Sigmoid colon (tissue), 7 donors: ENCODE data around the gene SPACA7. TPM values are rescaled to one million over a fixed set of nuclear protein-coding genes. Genes with fewer than 3 reads are reported as not detected.

Experiments used
- DNase-seq: peaks from one replicate; pipeline ENCODE4 v3.0.0-alpha.2; 2019
- H3K27ac ChIP-seq, 4 donors: fragments of 200-600 bp; sonication (generic); one replicate each; pipeline ENCODE4 v1.5.1; 2016 to 2019; ENCODE audit warnings: mild to moderate bottlenecking in 1 of 4
- H3K27me3 ChIP-seq, 3 donors: fragments of 200-600 bp; sonication (generic); one replicate each; pipeline ENCODE4 v1.5.1; 2019; ENCODE audit warnings: mild to moderate bottlenecking in 1 of 3
- H3K36me3 ChIP-seq, 4 donors: fragments of 200-600 bp; sonication (generic); one replicate each; pipeline ENCODE4 v1.5.1; 2016 to 2019
- H3K4me1 ChIP-seq, 4 donors: fragments of 200-600 bp; sonication (generic); one replicate each; pipeline ENCODE4 v1.5.1; 2017 to 2019
- H3K4me3 ChIP-seq, 4 donors: fragments of 200-600 bp; sonication (generic); one replicate each; pipeline ENCODE4 v1.5.1; 2017 to 2019; ENCODE audit warnings: mild to moderate bottlenecking in 2 of 4, moderate library complexity in 1 of 4
- H3K9me3 ChIP-seq, 4 donors: fragments of 200-600 bp in 3 of 4; sonication (generic) in 3 of 4; one replicate each; pipeline versions ENCODE4 v1.5.1 to v1.6.1; 2013 to 2019
- EP300 ChIP-seq, 4 donors: sonication (generic); formaldehyde crosslinking; IDR thresholded peaks; one replicate each; pipeline ENCODE4 v1.6.1; 2017; ENCODE audit warnings: antibody characterized with exemption in 4 of 4
- POLR2A ChIP-seq, 2 donors: fragments of 450-650 bp; IDR thresholded peaks; one replicate each; pipeline ENCODE4 v1.6.1; 2016; ENCODE audit warnings: antibody characterized with exemption in 2 of 2, mild to moderate bottlenecking in 2 of 2, moderate library complexity in 2 of 2
- POLR2AphosphoS5 ChIP-seq, 4 donors: sonication (generic); formaldehyde crosslinking; IDR thresholded peaks; one replicate each; pipeline ENCODE4 v1.6.1; 2017; ENCODE audit warnings: antibody characterized with exemption in 4 of 4
- WGBS, 2 donors: extraction: QIAGEN DNeasy Blood & Tissue Kit; methylation state at CpG; one replicate each; pipeline ENCODE4 v1.1.7; 2013; 5-methylcytosine and 5-hydroxymethylcytosine counted together
- intact Hi-C: fragments of 100-400 bp; cut with DNase I; formaldehyde crosslinking; loops from one replicate; pipeline ENCODE4 v1.15.1; 2023
- polyA plus RNA-seq, 3 donors: library from polyadenylated mRNA; stranded (reverse); fragments of 200-250 nt; gene quantifications; one replicate each; pipeline ENCODE4 v1.2.3, GENCODE V29; 2013
- total RNA-seq, 4 donors: library from RNA; depleted of rRNA; stranded (reverse); fragments of >200 nt; gene quantifications; one replicate each; pipeline ENCODE4 v1.1.0, GENCODE V29; 2016
- TF ChIP-seq, protein P1 (sequence below), 4 experiments: fragments of 450-650 bp in 3 of 4; fragments of 200-600 bp in 1 of 4; IDR thresholded peaks; one replicate each; pipeline ENCODE4 v1.5.1; 2016 to 2019; ENCODE audit warnings: antibody characterized with exemption in 4 of 4, mild to moderate bottlenecking in 3 of 4, moderate library complexity in 2 of 4
- donor health status: healthy with polysubstance abuse.
- donor health status: Bipolar disorder and iron deficiency.
- donor health status: healthy.

Gene SPACA7, protein sequence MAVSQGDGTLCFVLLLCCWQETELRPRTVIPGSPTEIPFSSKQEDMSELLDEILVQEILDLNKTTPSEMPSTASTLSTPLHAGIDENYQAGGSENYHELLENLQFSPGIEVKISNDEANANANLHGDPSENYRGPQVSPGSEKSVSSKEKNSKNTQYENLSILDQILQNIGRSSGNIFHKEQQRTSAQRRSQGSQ
- total RNA-seq (not detected), polyA plus RNA-seq (not detected)

DNA sequence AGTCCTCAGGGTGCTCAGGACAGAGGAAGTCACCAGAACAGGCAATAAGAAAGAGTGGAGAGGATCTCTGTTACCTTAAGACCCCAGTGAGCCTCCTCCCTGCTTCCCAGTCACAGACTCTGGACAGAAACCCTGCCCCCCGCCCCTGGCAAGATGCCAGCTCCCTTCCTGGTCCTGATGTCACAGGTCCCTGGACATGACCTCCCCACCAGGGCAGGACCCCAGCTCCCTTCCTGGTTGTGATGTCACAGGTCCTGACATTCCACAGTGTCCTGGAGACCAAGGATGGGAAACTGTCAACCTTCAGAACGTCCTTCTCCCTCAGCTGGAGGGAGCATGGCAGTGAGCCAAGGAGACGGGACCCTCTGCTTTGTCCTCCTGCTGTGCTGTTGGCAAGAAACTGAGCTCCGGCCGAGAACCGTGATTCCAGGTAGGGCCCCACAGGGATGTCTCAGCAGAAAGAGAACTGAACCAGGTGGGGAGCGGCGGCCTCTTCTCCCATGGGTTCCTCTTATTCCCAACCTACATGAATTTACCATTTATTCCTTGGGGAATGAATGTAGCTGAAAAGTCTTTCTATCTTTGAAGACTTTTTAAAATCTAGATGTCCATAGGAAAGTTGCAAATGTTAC lies at the start of gene SPACA7:
Gene SPACA7 (plus strand): TSS at position 306 of the 632 bp plus-strand sequence. CDS start 31 bp downstream, at position 337.
- Histone ChIP-seq H3K9me3 (peaks cover 0 to 3% (median 0%) of the 10 kb centered on the region in 4 donors), H3K27me3 (no peaks in the 10 kb centered on the region), H3K4me1 (no peaks in the 10 kb centered on the region), H3K36me3 (no peaks in the 10 kb centered on the region), H3K4me3 (no peak within 1 kb of the TSS), H3K27ac (no peak within 1 kb of the TSS)
- intact Hi-C loops, result no loop called here
- no peak for DNase-seq
- 80 to 84% methylated on average over 8 of the region's 8 CpGs for WGBS, 2 donors
- TF ChIP-seq, protein P1, sequence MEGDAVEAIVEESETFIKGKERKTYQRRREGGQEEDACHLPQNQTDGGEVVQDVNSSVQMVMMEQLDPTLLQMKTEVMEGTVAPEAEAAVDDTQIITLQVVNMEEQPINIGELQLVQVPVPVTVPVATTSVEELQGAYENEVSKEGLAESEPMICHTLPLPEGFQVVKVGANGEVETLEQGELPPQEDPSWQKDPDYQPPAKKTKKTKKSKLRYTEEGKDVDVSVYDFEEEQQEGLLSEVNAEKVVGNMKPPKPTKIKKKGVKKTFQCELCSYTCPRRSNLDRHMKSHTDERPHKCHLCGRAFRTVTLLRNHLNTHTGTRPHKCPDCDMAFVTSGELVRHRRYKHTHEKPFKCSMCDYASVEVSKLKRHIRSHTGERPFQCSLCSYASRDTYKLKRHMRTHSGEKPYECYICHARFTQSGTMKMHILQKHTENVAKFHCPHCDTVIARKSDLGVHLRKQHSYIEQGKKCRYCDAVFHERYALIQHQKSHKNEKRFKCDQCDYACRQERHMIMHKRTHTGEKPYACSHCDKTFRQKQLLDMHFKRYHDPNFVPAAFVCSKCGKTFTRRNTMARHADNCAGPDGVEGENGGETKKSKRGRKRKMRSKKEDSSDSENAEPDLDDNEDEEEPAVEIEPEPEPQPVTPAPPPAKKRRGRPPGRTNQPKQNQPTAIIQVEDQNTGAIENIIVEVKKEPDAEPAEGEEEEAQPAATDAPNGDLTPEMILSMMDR (IDR thresholded peaks at IDR 0.05), result no peak
- no peak for TF ChIP-seq POLR2AphosphoS5 (IDR thresholded peaks at IDR 0.05)
- no peak for TF ChIP-seq POLR2A (IDR thresholded peaks at IDR 0.05)
- no peak for TF ChIP-seq EP300 (IDR thresholded peaks at IDR 0.05)

DNA sequence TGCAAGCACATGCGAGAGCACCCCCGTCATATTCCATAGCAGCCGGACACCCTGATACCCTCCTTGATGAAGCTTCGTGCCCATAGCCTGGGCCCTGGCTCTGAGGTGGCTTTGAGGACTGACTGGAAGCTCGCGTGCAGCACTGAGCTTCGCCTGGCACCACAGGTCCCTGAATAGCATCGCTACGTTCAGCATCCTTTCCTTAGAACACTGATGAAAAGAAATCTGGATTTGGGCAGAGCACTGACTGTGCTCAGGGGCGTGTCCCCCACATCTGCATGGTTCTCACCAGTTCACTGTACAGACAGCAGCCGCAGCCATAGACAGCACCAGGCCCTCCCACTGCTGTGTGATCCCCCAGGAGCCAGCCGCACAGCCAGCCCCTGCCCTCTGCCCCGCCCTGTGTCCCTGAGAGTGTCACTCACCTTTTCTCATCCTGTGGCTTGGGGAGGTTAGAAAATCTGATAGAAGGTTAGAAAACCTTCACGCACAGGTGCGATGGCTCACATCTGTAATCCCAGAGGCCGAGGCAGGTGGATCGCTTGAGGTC lies 49.3 kb upstream of the SPACA7 start:
- intact Hi-C loops, result no loop called here
- no peak for DNase-seq
- Histone ChIP-seq H3K36me3 (no peaks in the 10 kb centered on the region), H3K4me3 (no peak overlapping the region), H3K27ac (no peak overlapping the region), H3K9me3 (no peaks in the 10 kb centered on the region), H3K27me3 (peaks cover 5 to 18% (median 14%) of the 10 kb centered on the region in 3 donors), H3K4me1 (peaks cover 0 to 24% (median 17%) of the 10 kb centered on the region in 4 donors)
- TF ChIP-seq POLR2AphosphoS5 (IDR thresholded peaks at IDR 0.05), result no peak
- TF ChIP-seq POLR2A (IDR thresholded peaks at IDR 0.05), result no peak
- TF ChIP-seq, protein P1 (IDR thresholded peaks at IDR 0.05), result no peak
- TF ChIP-seq EP300 (IDR thresholded peaks at IDR 0.05), result no peak
- WGBS, 2 donors, result 75 to 84% methylated on average over 17 of the region's 17 CpGs

DNA sequence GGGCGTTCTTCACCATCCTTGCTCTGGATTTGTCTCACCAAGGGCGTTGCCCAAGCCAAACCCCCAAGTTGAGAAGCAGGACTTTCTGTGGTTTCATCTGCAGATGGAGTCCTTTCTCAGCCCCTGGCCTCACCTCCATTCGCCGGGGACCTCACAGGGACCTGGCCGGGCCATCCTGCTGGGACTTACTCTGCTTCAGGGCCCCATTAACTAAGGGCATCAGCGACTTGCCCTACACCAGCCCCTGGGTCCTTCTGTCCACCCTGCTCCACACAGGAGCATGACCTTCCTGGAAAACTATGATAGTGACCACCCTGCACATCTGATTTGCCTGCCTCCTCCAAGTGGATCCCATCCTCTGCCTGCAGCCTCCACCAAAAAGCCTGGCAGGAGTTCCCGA lies 47.2 kb upstream of the SPACA7 start:
- H3K27ac ChIP-seq, result no peak overlapping the region
- peaks cover 8 to 37% (median 29%) of the 10 kb centered on the region in 3 donors for H3K27me3 ChIP-seq
- no peak overlapping the region for H3K4me3 ChIP-seq
- 80 to 87% methylated on average over 7 of the region's 7 CpGs for WGBS, 2 donors
- DNase-seq, result no peak
- H3K4me1 ChIP-seq, result peaks cover 0 to 24% (median 17%) of the 10 kb centered on the region in 4 donors
- no peaks in the 10 kb centered on the region for H3K9me3 ChIP-seq
- H3K36me3 ChIP-seq, result no peaks in the 10 kb centered on the region
- intact Hi-C loops, result no loop called here
- TF ChIP-seq EP300 (IDR thresholded peaks at IDR 0.05), result no peak

DNA sequence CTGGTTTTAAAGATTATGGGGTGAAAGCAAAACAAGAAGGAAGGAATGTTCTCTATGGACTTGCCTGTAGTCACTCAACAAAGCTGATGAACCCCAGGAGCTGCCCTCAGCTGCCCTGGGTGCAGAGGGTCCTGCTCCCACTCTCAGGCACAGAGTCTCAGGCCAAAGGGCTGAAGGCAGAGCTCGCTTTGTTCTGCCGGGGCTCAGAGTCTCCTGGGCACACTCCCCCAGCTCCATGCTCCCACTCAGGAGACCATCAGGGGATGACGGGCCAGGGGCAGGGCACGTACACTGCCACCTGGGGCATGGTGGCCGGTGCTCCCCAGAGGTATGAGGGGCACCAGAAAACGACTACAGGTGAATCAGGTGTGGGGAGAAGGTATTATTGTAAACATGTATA lies 46.8 kb upstream of the SPACA7 start:
- TF ChIP-seq EP300 (IDR thresholded peaks at IDR 0.05) (no peak), POLR2A (IDR thresholded peaks at IDR 0.05) (no peak), POLR2AphosphoS5 (IDR thresholded peaks at IDR 0.05) (no peak)
- TF ChIP-seq, protein P1 (IDR thresholded peaks at IDR 0.05), result no peak
- 68 to 82% methylated on average over 6 of the region's 6 CpGs for WGBS, 2 donors
- H3K36me3 ChIP-seq, result no peaks in the 10 kb centered on the region
- intact Hi-C loops, result no loop called here
- peaks cover 8 to 40% (median 29%) of the 10 kb centered on the region in 3 donors for H3K27me3 ChIP-seq
- no peak for DNase-seq
- H3K27ac ChIP-seq, result no peak overlapping the region
- H3K4me3 ChIP-seq, result no peak overlapping the region
- H3K9me3 ChIP-seq, result no peaks in the 10 kb centered on the region
- H3K4me1 ChIP-seq, result peaks cover 0 to 24% (median 17%) of the 10 kb centered on the region in 4 donors

DNA sequence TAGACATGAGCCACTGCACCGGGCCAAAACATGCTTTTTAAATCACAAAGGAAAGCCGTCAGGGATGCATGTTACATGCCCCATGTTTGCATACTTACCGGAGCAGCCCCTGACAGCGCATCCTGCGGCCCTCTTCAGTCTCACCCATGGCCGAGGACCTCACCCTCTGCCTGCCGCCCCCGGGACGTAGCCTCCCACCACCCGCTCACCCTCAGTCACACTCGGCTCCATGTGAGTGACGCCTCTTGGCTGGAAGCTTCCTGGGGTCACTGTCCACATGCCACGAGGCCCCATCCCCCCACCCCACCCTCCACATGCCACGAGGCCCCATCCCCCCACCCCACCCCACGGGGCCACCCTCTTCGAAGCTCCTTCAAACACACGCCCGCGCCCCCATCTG lies 46.1 kb upstream of the SPACA7 start:
- no peak overlapping the region for H3K27ac ChIP-seq
- H3K9me3 ChIP-seq, result no peaks in the 10 kb centered on the region
- DNase-seq, result no peak
- H3K4me3 ChIP-seq, result no peak overlapping the region
- H3K4me1 ChIP-seq, result peaks cover 0 to 24% (median 17%) of the 10 kb centered on the region in 4 donors
- peaks cover 8 to 42% (median 29%) of the 10 kb centered on the region in 3 donors for H3K27me3 ChIP-seq
- WGBS, 2 donors, result 61 to 68% methylated on average over 19 of the region's 19 CpGs
- no peaks in the 10 kb centered on the region for H3K36me3 ChIP-seq
- intact Hi-C loops, result no loop called here
- no peak for TF ChIP-seq POLR2AphosphoS5 (IDR thresholded peaks at IDR 0.05)
- no peak for TF ChIP-seq POLR2A (IDR thresholded peaks at IDR 0.05)
- TF ChIP-seq EP300 (IDR thresholded peaks at IDR 0.05), result no peak
- TF ChIP-seq, protein P1 (IDR thresholded peaks at IDR 0.05), result no peak
